HG03045 (cell line): Measurements from ENCODE around the gene INTS12.

Source experiments
- ATAC-seq: cut with Tn5 transposase; IDR thresholded peaks from one replicate; pipeline ENCODE4 v1.9.1; 2021; ENCODE audit warnings: mild to moderate bottlenecking, moderate library complexity; ENCODE audit not compliant: unreplicated experiment

INTS12 gene

GRCh38 chr4:105686571-105686970, 21.9 kb downstream of the INTS12 start:
- no peak for ATAC-seq

- no peak for ATAC-seq
These were observed 25.5 kb downstream of the INTS12 start for GRCh38 chr4:105683038-105683437.

- ATAC-seq, result no peak
These were observed 29.3 kb downstream of the INTS12 start for GRCh38 chr4:105679186-105679585.

- ATAC-seq, result no peak
These were observed 30.8 kb downstream of the INTS12 start for GRCh38 chr4:105677709-105678108.

- ATAC-seq, result no peak
These were observed 34.5 kb downstream of the INTS12 start for GRCh38 chr4:105674011-105674410.

- no peak for ATAC-seq
These were observed 37.2 kb downstream of the INTS12 start for GRCh38 chr4:105671301-105671700.

- no peak for ATAC-seq
These were observed 37.8 kb downstream of the INTS12 start for GRCh38 chr4:105670684-105671083.

GRCh38 chr4:105666693-105667092, 41.8 kb downstream of the INTS12 start:
- no peak for ATAC-seq

- ATAC-seq, result no peak
These were observed 45.4 kb downstream of the INTS12 start for GRCh38 chr4:105662935-105663675.

- ATAC-seq, result no peak
These were observed 47.5 kb downstream of the INTS12 start for GRCh38 chr4:105661028-105661427.

GRCh38 chr4:105659190-105659589, 49.3 kb downstream of the INTS12 start:
- no peak for ATAC-seq

GRCh38 chr4:105657117-105657765, 51.2 kb downstream of the INTS12 start:
- ATAC-seq, result no peak

GRCh38 chr4:105652286-105652888, 56.1 kb downstream of the INTS12 start:
- ATAC-seq, result no peak

- ATAC-seq, result no peak
These were observed 56.6 kb downstream of the INTS12 start for GRCh38 chr4:105651884-105652283.

- ATAC-seq, result no peak
These were observed 58.3 kb downstream of the INTS12 start for GRCh38 chr4:105650190-105650589.

- no peak for ATAC-seq
These were observed 63.0 kb downstream of the INTS12 start for GRCh38 chr4:105645440-105645839.

GRCh38 chr4:105644257-105644656, 64.2 kb downstream of the INTS12 start:
- ATAC-seq, result no peak

GRCh38 chr4:105641845-105642244, 66.6 kb downstream of the INTS12 start:
- no peak for ATAC-seq

- peak; percentile 94 for ATAC-seq
These were observed 70.9 kb downstream of the INTS12 start for GRCh38 chr4:105637408-105638176.

- ATAC-seq, result no peak
These were observed 73.9 kb downstream of the INTS12 start for GRCh38 chr4:105634402-105635080.

- no peak for ATAC-seq
These were observed 75.2 kb downstream of the INTS12 start for GRCh38 chr4:105633241-105633640.
